Loucy (cell line): Measurements from ENCODE around the gene RAC2.

Experiments used
- CTCF ChIP-seq: fragments of 200-600 bp; sonication (generic); conservative IDR thresholded peaks from 2 replicates; pipeline ENCODE4 v1.5.1; 2014; ENCODE audit warnings: mild to moderate bottlenecking, antibody characterized with exemption, low read length
- EZH2phosphoT487 ChIP-seq: fragments of 200-600 bp; IDR thresholded peaks from 2 replicates; pipeline ENCODE4 v1.6.1; 2018; ENCODE audit warnings: antibody characterized with exemption, mild to moderate bottlenecking, moderate library complexity, borderline replicate concordance

DNA sequence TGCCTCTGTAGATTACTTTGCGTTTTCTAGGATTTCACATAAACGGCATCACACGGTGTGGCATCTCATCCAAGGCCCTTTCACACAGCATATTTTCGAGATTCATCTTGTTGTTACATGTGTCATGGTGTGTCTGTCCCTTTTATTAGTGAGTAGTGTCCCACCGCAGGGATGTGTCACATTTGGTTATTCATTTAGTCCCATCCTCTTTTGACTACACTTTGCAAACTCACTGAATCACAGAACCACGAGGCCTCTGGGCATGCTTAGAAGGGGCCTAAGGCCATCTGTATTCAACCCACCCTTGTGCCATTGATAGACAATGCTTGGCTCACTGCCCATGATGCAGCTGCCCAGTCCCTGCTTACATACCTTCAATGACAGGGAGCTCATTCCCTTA lies 4.2 kb upstream of the RAC2 start:
- no peak for TF ChIP-seq CTCF
- TF ChIP-seq EZH2phosphoT487 = no peak
